Measurements from ENCODE around the gene PTPRC. TPM values are rescaled to one million over a fixed set of nuclear protein-coding genes. Genes with fewer than 3 reads are reported as not detected.
A peak's percentile ranks its signal among the peaks of the same experiment; 100 is the strongest.

The PTPRC gene
- total RNA-seq, 2 experiments from 2014 or later: 177 to 241 TPM

DNA sequence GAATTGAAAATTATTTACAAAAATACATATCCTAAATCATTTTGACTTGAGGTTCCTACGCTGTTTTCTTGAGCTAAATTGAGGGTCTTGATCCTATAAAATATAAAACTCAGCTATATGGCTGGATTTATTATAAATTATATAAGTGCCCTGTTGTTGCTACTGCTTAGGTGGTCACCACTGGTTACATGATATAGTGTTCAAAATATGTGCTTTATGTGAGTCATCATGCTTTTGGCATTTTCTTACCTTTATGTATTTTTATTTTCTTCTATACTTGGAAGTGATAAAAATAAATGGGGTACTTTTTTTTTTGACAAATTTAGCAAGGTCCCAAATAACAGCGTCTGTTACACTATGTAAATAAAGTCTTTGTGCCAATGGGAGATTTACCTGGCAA, 31.1 kb upstream of the PTPRC start:
- Histone ChIP-seq H4K20me1 (ENCODE audit: insufficient read depth, low read length) (no peaks in the 10 kb centered on the region), H3K4me3 (ENCODE audit: low read depth, low read length, poor library complexity, severe bottlenecking) (no peak overlapping the region), H3K36me3 (ENCODE audit: insufficient read depth, low read length) (no peaks in the 10 kb centered on the region; the same call in 1 of the 2 replicates), H3K4me2 (ENCODE audit: low read length) (no peak overlapping the region), H3K79me2 (ENCODE audit: insufficient read depth, low read depth, low read length) (no peaks in the 10 kb centered on the region), H2AFZ (ENCODE audit: low read length) (no peak overlapping the region), H3K9me3 (ENCODE audit: low read length) (no peaks in the 10 kb centered on the region), H3K9me2 (ENCODE audit: insufficient read depth, low read length) (no peaks in the 10 kb centered on the region), H3K27ac (ENCODE audit: low read depth, low read length, poor library complexity, severe bottlenecking) (no peak overlapping the region), H3K4me1 (ENCODE audit: insufficient read depth, low read length, poor library complexity, severe bottlenecking) (peaks cover 44% of the 10 kb centered on the region)
- TF ChIP-seq EZH2phosphoT487 (IDR thresholded peaks at IDR 0.05; ENCODE audit: borderline replicate concordance, low read depth, low read length) (no peak), CTCF (conservative IDR thresholded peaks at IDR 0.05; ENCODE audit: low read length) (no peak)
- intact Hi-C loops (cut with micrococcal nuclease; ENCODE audit: unreplicated experiment): no loop called here
- ChIA-PET POLR2A (interaction anchor here (0.8 to 6.9 kb wide), 9 partner anchors 8 to 75 kb away, joined by 3 to 147 read pairs (median 6); no protein-coding TSS in a partner anchor), CTCF (ENCODE audit: unreplicated experiment) (interaction anchor here (1.0 kb wide), 2 partner anchors 13 to 45 kb away, joined by 3 read pairs; no protein-coding TSS in a partner anchor)
- BruUV-seq (replicated peaks): no TSS peak
- DNase-seq (ENCODE audit: low spot score): no peak

- H3K27ac ChIP-seq (ENCODE audit: low read depth, low read length, poor library complexity, severe bottlenecking): no peak overlapping the region
- H3K9me2 ChIP-seq (ENCODE audit: insufficient read depth, low read length): no peaks in the 10 kb centered on the region
- TF ChIP-seq CTCF (conservative IDR thresholded peaks at IDR 0.05; ENCODE audit: low read length) (no peak), EZH2phosphoT487 (IDR thresholded peaks at IDR 0.05; ENCODE audit: borderline replicate concordance, low read depth, low read length) (no peak)
- H2AFZ ChIP-seq (ENCODE audit: low read length): no peak overlapping the region; the same call in 1 of the 2 replicates
- no peaks in the 10 kb centered on the region for H3K9me3 ChIP-seq (ENCODE audit: low read length)
- intact Hi-C loops (cut with micrococcal nuclease; ENCODE audit: unreplicated experiment): no loop called here
- BruUV-seq (replicated peaks): no TSS peak
- H3K4me1 ChIP-seq (ENCODE audit: insufficient read depth, low read length, poor library complexity, severe bottlenecking): peaks cover 49% of the 10 kb centered on the region
- DNase-seq (ENCODE audit: low spot score): no peak
- H4K20me1 ChIP-seq (ENCODE audit: insufficient read depth, low read length): no peaks in the 10 kb centered on the region
- H3K4me2 ChIP-seq (ENCODE audit: low read length): no peak overlapping the region
- no peaks in the 10 kb centered on the region for H3K79me2 ChIP-seq (ENCODE audit: insufficient read depth, low read depth, low read length)
- H3K36me3 ChIP-seq (ENCODE audit: insufficient read depth, low read length): no peaks in the 10 kb centered on the region; the same call in 1 of the 2 replicates
- CTCF ChIA-PET (ENCODE audit: unreplicated experiment): interaction anchor here (1.4 kb wide), 1 partner anchor 9 kb away, joined by 3 read pairs; no protein-coding TSS in a partner anchor
- no peak overlapping the region for H3K4me3 ChIP-seq (ENCODE audit: low read depth, low read length, poor library complexity, severe bottlenecking)
- POLR2A ChIA-PET: interaction anchor here (0.7 to 6.9 kb wide), 11 partner anchors 11 to 90 kb away, joined by 3 to 147 read pairs (median 5); no protein-coding TSS in a partner anchor
Observed at GRCh38 chr1:198610362-198610761, 28.5 kb upstream of the PTPRC start.

DNA sequence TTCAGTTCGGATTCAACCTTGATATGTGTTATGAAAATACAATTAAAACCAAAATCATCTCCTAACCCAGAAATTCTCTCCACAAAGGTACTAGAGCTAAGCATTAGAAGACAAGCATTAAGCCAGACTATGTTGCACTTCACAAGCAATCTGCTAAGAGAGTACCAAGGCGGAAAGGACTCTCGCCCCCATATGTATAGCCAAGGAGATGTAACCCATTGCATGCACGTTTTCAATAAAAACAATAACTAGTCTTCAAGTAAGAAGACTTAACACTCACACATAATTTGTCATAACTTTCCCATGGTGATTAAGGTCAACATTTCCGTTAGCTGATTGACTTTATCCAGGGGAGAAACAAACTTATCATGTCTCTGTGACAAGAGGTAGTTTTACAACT, 27.6 kb upstream of the PTPRC start:
- H3K4me1 ChIP-seq (ENCODE audit: insufficient read depth, low read length, poor library complexity, severe bottlenecking): peaks cover 42% of the 10 kb centered on the region
- H3K4me2 ChIP-seq (ENCODE audit: low read length): no peak overlapping the region
- no peak overlapping the region for H3K4me3 ChIP-seq (ENCODE audit: low read depth, low read length, poor library complexity, severe bottlenecking)
- intact Hi-C loops (cut with micrococcal nuclease; ENCODE audit: unreplicated experiment): no loop called here
- no peaks in the 10 kb centered on the region; the same call in 1 of the 2 replicates for H3K36me3 ChIP-seq (ENCODE audit: insufficient read depth, low read length)
- CTCF ChIA-PET (ENCODE audit: unreplicated experiment): no interaction called here
- no peaks in the 10 kb centered on the region for H3K79me2 ChIP-seq (ENCODE audit: insufficient read depth, low read depth, low read length)
- no peaks in the 10 kb centered on the region; the same call in 1 of the 2 replicates for H3K9me3 ChIP-seq (ENCODE audit: low read length)
- no peaks in the 10 kb centered on the region for H4K20me1 ChIP-seq (ENCODE audit: insufficient read depth, low read length)
- H2AFZ ChIP-seq (ENCODE audit: low read length): peak overlapping the region; percentile 16; the same call in 1 of the 2 replicates
- no peak for TF ChIP-seq CTCF (conservative IDR thresholded peaks at IDR 0.05; ENCODE audit: low read length)
- no peak for TF ChIP-seq EZH2phosphoT487 (IDR thresholded peaks at IDR 0.05; ENCODE audit: borderline replicate concordance, low read depth, low read length)
- POLR2A ChIA-PET: interaction anchor here (0.5 to 6.9 kb wide), 7 partner anchors 11 to 249 kb away, joined by 3 to 147 read pairs (median 8); no protein-coding TSS in a partner anchor
- no peak overlapping the region for H3K27ac ChIP-seq (ENCODE audit: low read depth, low read length, poor library complexity, severe bottlenecking)
- no peak for DNase-seq (ENCODE audit: low spot score)
- no peaks in the 10 kb centered on the region for H3K9me2 ChIP-seq (ENCODE audit: insufficient read depth, low read length)
- BruUV-seq (replicated peaks): no TSS peak

Measured in OCI-LY7 (cell line).